Measurements from ENCODE around the gene STX8.

DNA sequence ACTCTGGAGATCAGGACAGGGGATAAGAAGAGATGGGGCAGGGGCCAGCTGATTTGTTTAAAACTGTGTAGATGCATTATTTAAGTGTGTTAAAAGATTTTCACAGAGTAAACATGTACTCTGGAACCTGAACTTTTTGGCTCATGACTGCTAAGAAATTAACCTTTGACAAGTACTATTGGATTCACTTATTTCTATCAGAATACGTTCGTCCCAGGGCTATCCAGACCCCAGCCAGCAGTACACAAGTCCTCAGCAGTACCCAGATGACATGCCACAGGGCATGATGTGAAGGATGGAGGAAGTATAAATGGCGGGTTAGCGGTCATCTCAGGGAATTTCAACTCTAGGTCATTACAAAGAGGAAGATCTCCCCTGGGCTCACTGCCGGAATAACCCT, 253.7 kb downstream of the STX8 start:
- TF ChIP-seq CTCF (tag by site-specific recombination; IDR thresholded peaks at IDR 0.05) = no peak
- TF ChIP-seq, protein P1, sequence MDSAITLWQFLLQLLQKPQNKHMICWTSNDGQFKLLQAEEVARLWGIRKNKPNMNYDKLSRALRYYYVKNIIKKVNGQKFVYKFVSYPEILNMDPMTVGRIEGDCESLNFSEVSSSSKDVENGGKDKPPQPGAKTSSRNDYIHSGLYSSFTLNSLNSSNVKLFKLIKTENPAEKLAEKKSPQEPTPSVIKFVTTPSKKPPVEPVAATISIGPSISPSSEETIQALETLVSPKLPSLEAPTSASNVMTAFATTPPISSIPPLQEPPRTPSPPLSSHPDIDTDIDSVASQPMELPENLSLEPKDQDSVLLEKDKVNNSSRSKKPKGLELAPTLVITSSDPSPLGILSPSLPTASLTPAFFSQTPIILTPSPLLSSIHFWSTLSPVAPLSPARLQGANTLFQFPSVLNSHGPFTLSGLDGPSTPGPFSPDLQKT (IDR thresholded peaks at IDR 0.05; ENCODE audit: borderline replicate concordance, low read depth, low read length) = no peak
- no peak for TF ChIP-seq SP7 (tag by site-specific recombination; IDR thresholded peaks at IDR 0.05)
- TF ChIP-seq, protein P2, sequence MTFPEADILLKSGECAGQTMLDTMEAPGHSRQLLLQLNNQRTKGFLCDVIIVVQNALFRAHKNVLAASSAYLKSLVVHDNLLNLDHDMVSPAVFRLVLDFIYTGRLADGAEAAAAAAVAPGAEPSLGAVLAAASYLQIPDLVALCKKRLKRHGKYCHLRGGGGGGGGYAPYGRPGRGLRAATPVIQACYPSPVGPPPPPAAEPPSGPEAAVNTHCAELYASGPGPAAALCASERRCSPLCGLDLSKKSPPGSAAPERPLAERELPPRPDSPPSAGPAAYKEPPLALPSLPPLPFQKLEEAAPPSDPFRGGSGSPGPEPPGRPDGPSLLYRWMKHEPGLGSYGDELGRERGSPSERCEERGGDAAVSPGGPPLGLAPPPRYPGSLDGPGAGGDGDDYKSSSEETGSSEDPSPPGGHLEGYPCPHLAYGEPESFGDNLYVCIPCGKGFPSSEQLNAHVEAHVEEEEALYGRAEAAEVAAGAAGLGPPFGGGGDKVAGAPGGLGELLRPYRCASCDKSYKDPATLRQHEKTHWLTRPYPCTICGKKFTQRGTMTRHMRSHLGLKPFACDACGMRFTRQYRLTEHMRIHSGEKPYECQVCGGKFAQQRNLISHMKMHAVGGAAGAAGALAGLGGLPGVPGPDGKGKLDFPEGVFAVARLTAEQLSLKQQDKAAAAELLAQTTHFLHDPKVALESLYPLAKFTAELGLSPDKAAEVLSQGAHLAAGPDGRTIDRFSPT (tag by site-specific recombination; IDR thresholded peaks at IDR 0.05) = no peak
- TF ChIP-seq ZNF121 (tag by site-specific recombination; IDR thresholded peaks at IDR 0.05) = no peak
- no peak for TF ChIP-seq ZNF561 (tag by site-specific recombination; IDR thresholded peaks at IDR 0.05; ENCODE audit: borderline replicate concordance)
- TF ChIP-seq, protein P3, sequence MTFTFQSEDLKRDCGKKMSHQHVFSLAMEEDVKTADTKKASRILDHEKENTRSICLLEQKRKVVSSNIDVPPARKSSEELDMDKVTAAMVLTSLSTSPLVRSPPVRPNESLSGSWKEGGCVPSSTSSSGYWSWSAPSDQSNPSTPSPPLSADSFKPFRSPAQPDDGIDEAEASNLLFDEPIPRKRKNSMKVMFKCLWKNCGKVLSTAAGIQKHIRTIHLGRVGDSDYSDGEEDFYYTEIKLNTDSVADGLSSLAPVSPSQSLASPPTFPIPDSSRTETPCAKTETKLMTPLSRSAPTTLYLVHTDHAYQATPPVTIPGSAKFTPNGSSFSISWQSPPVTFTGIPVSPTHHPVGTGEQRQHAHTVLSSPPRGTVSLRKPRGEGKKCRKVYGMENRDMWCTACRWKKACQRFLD (tag by site-specific recombination; IDR thresholded peaks at IDR 0.05) = no peak

Data from HEK293 (cell line).